Stimulated activated CD8-positive, alpha-beta memory T cell treated with anti-CD3 and anti-CD28 coated beads, Interleukin-2, amount 100 ng/mL, for 1 hour (primary cell): ENCODE results near the gene SMKR1.
"Not testable (repeated sequence)": the region's sequence is repeated elsewhere in the genome, so short reads cannot be mapped to it uniquely, and the experiment has no call there.

Experiments
- DNase-seq, 2 donors: peaks; one replicate each; pipeline ENCODE4 v3.0.0-alpha.2; 2020; ENCODE audit warnings: low read depth in 2 of 2

SMKR1 gene

DNA sequence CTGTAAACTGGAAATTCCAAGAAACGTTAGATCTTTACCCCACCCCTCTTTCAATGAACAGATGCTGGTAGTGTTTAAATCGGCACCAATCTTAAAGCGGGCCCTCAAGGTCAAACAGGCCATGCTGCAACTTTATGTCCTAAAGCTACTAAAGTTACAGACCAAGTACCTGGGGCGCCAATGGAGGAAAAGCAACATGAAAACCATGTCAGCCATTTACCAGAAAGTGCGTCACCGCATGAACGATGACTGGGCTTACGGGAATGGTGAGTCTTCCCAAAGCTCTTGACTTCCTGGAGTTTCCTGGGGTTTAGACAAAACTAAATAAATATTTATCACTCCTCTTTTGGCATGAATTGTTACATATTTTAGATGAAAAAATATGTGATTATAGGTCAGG, 19.6 kb upstream of the SMKR1 start:
- DNase-seq, result no peak

DNA sequence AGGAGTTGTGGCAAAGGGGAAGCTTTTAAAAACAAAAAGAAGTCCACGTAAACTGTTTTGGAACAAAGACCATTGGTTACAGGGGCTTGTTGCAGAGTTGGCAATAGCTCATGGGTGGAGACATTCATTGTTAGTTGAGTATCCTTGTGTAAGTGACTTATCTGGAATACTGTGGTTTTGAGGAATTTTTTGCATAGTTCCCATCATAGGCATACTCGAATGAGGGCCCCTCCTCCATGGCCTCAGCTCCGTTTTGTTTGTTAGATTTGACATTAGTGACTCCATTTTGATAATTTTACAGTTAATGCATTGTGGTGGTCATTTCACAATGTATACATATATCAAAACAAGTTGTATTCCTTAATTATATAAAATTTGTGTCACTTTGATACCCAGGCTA, 12.8 kb upstream of the SMKR1 start:
- no peak for DNase-seq

GRCh38 chr7:129492391-129492790, 9.9 kb upstream of the SMKR1 start:
- no peak for DNase-seq

DNA sequence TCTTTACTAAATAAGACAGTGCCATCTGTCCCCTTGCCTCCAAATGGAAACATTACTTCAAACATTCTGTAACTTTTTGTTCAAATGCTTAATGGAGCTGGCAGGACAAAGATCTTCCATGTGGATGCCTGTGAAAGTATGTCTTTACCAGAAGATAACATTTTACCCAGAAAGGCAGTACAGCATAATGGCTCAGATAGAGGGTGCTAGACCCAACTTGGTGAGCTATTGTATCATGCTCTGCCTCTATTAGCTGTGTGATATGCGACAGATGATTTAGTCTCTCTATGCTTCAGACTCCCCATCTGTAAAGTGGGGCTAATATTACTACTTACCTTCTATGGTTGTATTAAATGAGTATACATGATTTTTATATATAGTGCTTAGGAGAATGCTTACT, 8.8 kb upstream of the SMKR1 start:
- DNase-seq, result no peak

- no peak for DNase-seq
Measured at GRCh38 chr7:129494041-129494440, 8.3 kb upstream of the SMKR1 start.

DNA sequence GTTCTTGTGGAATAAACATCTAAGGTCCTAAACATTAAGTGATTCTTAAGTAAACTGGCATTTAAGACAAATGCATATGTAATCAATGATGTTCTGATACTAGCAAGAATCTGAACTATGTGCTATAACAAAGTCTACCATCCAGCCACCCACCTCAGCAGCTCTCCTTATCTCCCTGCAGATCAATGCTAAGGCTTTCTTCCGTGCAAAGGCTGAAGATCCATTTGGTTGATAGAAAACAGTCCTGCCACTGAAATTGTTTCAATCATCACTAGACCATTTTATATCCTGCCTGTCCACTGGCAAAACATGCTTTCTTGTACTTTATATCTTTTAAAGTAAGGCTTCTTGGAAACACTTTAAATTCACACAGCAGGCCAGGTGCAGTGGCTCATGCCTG, 6.3 kb upstream of the SMKR1 start:
- no peak for DNase-seq

- no peak for DNase-seq
Measured at GRCh38 chr7:129496653-129497052, 5.7 kb upstream of the SMKR1 start.

- DNase-seq, result no peak
Measured at GRCh38 chr7:129497156-129497555, 5.2 kb upstream of the SMKR1 start.

DNA sequence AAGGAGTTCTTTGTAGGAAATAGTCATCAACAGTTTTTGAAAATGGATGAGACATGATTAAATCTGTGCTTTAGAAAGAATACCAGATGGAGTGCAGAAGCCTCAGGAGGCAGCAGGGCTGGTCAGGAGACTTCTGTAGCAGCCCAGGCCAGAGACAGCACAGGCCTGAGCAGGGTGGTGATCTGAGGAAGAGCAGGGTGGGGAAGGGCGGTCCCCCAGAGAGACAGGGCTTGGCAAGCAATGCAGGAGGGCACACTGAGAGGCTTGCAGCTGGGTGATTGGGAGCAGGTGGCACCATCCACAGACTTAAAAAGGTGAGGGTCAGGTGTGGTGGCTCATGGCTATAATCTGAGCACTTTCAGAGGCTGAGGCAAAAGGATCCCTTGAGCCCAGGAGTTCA, 4.3 kb upstream of the SMKR1 start:
- no peak for DNase-seq

GRCh38 chr7:129499999-129500398, 2.3 kb upstream of the SMKR1 start:
- DNase-seq, result no peak

DNA sequence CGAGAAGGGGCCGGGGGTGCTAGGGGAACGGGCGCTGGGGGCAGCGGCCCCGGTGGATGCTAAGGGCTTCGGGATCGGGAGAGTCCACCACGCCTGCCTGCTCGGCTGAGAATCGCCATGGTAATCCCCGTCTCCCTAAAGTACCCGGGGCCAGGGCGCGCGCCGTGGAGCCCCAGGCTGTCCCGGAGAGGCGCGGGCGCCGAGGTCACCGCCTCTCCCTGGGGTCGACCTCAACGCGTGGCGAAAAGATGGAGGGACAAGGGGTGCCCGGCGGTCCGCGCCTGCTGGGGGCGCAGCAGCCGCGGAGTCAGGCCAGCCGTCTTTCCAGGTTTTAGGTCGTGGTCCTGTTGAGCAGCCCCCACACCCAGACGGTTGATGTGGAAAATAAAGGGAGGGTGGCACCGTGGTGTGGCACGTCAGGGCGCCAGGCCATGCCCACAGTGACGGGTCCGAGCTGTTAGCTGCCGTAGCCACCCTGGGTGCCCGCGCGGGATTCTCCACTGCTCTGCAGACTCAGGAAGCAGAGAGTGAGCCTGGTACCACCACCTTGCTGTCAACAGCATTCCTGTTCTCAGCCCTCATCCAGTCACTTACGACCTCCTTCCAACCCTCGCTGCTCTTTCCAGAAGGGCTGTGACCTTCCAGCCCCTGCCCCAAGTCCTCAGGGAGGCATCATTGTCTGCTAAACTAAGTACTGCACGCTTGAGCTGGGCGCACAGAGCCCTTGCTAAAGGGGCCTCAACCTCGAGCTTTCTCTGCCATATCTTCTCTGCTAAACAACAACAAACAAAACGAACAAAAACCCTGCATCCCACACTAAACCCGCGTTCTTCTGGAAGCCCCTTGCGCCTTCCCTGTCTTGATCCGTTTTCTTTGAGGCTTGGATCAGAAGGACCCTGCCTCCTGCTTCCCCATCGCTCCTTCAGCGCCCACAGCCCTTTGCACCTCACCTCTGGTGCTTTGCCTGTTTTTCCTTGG, 666 bp downstream of the SMKR1 start:
- DNase-seq, result no peak

GRCh38 chr7:129503725-129504124, 1.4 kb downstream of the SMKR1 start:
- no peak for DNase-seq

DNA sequence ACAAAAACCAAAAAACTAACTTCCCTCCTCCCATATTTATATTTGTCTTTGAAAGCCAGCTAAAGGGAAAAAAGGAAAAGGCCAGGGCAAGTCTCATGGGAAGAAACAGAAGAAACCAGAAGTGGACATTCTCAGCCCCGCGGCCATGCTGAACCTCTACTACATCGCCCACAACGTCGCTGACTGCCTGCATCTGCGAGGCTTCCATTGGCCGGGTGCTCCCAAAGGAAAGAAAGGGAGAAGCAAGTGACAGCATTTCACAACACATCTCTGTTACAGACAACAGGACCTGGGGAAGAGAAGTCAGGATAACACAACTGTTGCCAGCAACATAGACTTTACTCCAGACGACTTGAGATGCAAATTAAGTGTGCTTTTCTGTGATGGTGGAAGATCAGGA, 9.9 kb downstream of the SMKR1 start:
- no peak for DNase-seq

GRCh38 chr7:129513546-129513945, 11.2 kb downstream of the SMKR1 start:
- DNase-seq, result no peak

DNA sequence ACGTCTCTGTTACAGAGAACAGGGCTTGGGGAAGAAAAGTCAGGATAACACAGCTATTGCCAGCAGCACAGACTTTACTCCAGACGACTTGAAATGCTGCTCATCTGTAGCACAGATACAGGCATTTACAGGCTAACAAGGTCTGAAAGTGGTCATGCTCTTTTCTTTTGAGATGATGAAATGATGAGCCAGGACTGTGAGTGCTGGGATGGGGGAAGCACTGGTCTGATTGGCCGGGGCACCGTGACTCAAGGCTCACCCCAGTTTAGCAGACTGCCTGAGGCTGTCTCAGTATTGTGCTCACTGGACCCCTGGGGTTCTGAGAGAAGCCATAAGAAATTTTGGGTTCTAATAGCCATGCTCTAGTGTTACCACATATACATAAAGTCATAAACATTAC, 12.4 kb downstream of the SMKR1 start:
- DNase-seq, result no peak

- no peak for DNase-seq
Measured at GRCh38 chr7:129515381-129515780, 13.1 kb downstream of the SMKR1 start.

GRCh38 chr7:129517931-129518330, 15.6 kb downstream of the SMKR1 start:
- DNase-seq, result no peak

- no peak for DNase-seq
Measured at GRCh38 chr7:129519464-129519863, 17.1 kb downstream of the SMKR1 start.

- no peak for DNase-seq
Measured at GRCh38 chr7:129522088-129522970, 20.0 kb downstream of the SMKR1 start.

GRCh38 chr7:129522971-129523340, 20.6 kb downstream of the SMKR1 start:
- DNase-seq, result no peak

DNA sequence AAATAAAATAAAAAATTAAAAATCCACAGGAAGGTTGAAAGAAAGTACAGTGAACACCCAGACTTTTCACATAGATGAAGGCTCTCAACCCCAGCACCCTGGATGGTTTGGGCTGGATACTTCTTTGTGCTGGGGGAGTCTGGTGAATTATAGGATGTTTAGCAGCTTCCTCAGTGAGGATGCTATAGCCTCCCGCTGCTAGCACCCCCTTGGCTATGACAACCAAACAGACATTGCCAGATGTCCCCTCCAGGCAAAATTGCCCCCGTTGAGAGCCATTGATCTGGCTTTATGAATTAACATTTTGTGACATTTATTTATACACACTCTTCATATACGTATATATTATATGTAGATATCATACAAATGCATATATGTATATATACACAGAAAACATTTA, 21.6 kb downstream of the SMKR1 start:
- no peak for DNase-seq

- not testable (repeated sequence) for DNase-seq
Measured at GRCh38 chr7:129524405-129524804, 22.1 kb downstream of the SMKR1 start.
